GM12878 (cell line): Measurements from ENCODE around the gene ABCC4.

Experiments used
- CTCF ChIP-seq, 3 experiments: IDR thresholded peaks in 2 of 3; conservative IDR thresholded peaks in 1 of 3; 2 replicates each; pipeline ENCODE4 v1.5.1; 2011; ENCODE audit warnings: low read depth in 3 of 3, low read length in 3 of 3, mild to moderate bottlenecking in 3 of 3, control low read depth in 2 of 3, moderate library complexity in 2 of 3, inconsistent platforms in 1 of 3, mixed read lengths in 1 of 3; ENCODE audit not compliant: control insufficient read depth in 2 of 3, insufficient read depth in 1 of 3; ENCODE audit errors: extremely low read depth in 1 of 3
- EP300 ChIP-seq, 2 experiments: fragments of 150-350 bp in 1 of 2; IDR thresholded peaks; 2 replicates each; pipeline ENCODE4 v1.6.1; 2011 to 2012; ENCODE audit warnings: low read depth in 2 of 2, low read length in 2 of 2, borderline replicate concordance in 1 of 2, improper control_type of control experiment in 1 of 2, inconsistent platforms in 1 of 2; ENCODE audit not compliant: control insufficient read depth in 1 of 2
- JUNB ChIP-seq: IDR thresholded peaks from 2 replicates; pipeline ENCODE4 v1.6.1; 2016; ENCODE audit warnings: antibody characterized with exemption, mild to moderate bottlenecking
- JUND ChIP-seq: IDR thresholded peaks from 2 replicates; pipeline ENCODE4 v1.6.1; 2012; ENCODE audit warnings: low read depth, mild to moderate bottlenecking, low read length, improper control_type of control experiment, moderate library complexity
- PBX3 ChIP-seq: IDR thresholded peaks from 2 replicates; pipeline ENCODE4 v1.6.1; 2011; ENCODE audit warnings: mild to moderate bottlenecking, low read depth, low read length, moderate library complexity; ENCODE audit not compliant: insufficient replicate concordance
- PML ChIP-seq: IDR thresholded peaks from 2 replicates; pipeline ENCODE4 v1.6.1; 2012; ENCODE audit warnings: low read length, inconsistent platforms
- POLR2A ChIP-seq: IDR thresholded peaks from 2 replicates; pipeline ENCODE4 v1.6.1; 2011; ENCODE audit warnings: low read depth, mild to moderate bottlenecking, low read length
- POLR2AphosphoS5 ChIP-seq: IDR thresholded peaks from 2 replicates; pipeline ENCODE4 v1.6.1; 2011; ENCODE audit warnings: mild to moderate bottlenecking, low read length, inconsistent platforms
- RAD51 ChIP-seq: fragments of 450-650 bp; IDR thresholded peaks from 2 replicates; pipeline ENCODE4 v1.6.1; 2016; ENCODE audit warnings: moderate library complexity, mild to moderate bottlenecking, inconsistent platforms
- RBBP5 ChIP-seq: fragments of 200-600 bp; sonication (generic); conservative IDR thresholded peaks from 2 replicates; pipeline ENCODE4 v1.6.1; 2016
- RCOR1 ChIP-seq: conservative IDR thresholded peaks from 2 replicates; pipeline ENCODE4 v1.6.1; 2012; ENCODE audit warnings: low read depth, low read length, improper control_type of control experiment
- SIN3A ChIP-seq: IDR thresholded peaks from 2 replicates; pipeline ENCODE4 v1.6.1; 2012; ENCODE audit warnings: low read depth, low read length, improper control_type of control experiment
- SREBF2 ChIP-seq: IDR thresholded peaks from 2 replicates; pipeline ENCODE4 v1.6.1; 2012; ENCODE audit warnings: mild to moderate bottlenecking, low read length
- TF ChIP-seq, protein P1 (sequence below): fragments of 450-650 bp; IDR thresholded peaks from 2 replicates; pipeline ENCODE4 v1.6.1; 2016; ENCODE audit warnings: mild to moderate bottlenecking, moderate library complexity, borderline replicate concordance

GRCh38 chr13:95235974-95236373 is 65.3 kb downstream of the ABCC4 start:
- TF ChIP-seq POLR2A = no peak
- no peak for TF ChIP-seq PML
- TF ChIP-seq RAD51 = no peak
- TF ChIP-seq JUNB = no peak
- no peak for TF ChIP-seq CTCF (IDR thresholded peaks at IDR 0.05 in 2 of 3, conservative IDR thresholded peaks at IDR 0.05 in 1 of 3; ENCODE audit: control insufficient read depth in 2 of 3, extremely low read depth in 1 of 3, insufficient read depth in 1 of 3, low read depth in 3 of 3, low read length in 3 of 3)
- TF ChIP-seq, protein P1, sequence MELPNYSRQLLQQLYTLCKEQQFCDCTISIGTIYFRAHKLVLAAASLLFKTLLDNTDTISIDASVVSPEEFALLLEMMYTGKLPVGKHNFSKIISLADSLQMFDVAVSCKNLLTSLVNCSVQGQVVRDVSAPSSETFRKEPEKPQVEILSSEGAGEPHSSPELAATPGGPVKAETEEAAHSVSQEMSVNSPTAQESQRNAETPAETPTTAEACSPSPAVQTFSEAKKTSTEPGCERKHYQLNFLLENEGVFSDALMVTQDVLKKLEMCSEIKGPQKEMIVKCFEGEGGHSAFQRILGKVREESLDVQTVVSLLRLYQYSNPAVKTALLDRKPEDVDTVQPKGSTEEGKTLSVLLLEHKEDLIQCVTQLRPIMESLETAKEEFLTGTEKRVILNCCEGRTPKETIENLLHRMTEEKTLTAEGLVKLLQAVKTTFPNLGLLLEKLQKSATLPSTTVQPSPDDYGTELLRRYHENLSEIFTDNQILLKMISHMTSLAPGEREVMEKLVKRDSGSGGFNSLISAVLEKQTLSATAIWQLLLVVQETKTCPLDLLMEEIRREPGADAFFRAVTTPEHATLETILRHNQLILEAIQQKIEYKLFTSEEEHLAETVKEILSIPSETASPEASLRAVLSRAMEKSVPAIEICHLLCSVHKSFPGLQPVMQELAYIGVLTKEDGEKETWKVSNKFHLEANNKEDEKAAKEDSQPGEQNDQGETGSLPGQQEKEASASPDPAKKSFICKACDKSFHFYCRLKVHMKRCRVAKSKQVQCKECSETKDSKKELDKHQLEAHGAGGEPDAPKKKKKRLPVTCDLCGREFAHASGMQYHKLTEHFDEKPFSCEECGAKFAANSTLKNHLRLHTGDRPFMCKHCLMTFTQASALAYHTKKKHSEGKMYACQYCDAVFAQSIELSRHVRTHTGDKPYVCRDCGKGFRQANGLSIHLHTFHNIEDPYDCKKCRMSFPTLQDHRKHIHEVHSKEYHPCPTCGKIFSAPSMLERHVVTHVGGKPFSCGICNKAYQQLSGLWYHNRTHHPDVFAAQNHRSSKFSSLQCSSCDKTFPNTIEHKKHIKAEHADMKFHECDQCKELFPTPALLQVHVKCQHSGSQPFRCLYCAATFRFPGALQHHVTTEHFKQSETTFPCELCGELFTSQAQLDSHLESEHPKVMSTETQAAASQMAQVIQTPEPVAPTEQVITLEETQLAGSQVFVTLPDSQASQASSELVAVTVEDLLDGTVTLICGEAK = no peak
- no peak for TF ChIP-seq SREBF2
- TF ChIP-seq PBX3 = no peak
- TF ChIP-seq RCOR1 = no peak
- TF ChIP-seq POLR2AphosphoS5 = no peak
- TF ChIP-seq RBBP5 = no peak
- no peak for TF ChIP-seq SIN3A
- no peak for TF ChIP-seq JUND
- TF ChIP-seq EP300 (IDR thresholded peaks at IDR 0.05; ENCODE audit: borderline replicate concordance in 1 of 2, control insufficient read depth in 1 of 2, low read depth in 2 of 2, low read length in 2 of 2) = no peak
